Heart right ventricle (tissue), 16 donors: ENCODE data around the gene CORIN. TPM values are rescaled to one million over a fixed set of nuclear protein-coding genes. Genes with fewer than 3 reads are reported as not detected.
"Not testable (repeated sequence)": the region's sequence is repeated elsewhere in the genome, so short reads cannot be mapped to it uniquely, and the experiment has no call there.

Experiments
- ATAC-seq, 8 donors: fragments of 200-7000 bp; cut with Tn5 transposase; one replicate each; pipeline ENCODE4 v1.9.1; 2020; ENCODE audit warnings: mild to moderate bottlenecking in 8 of 8, moderate library complexity in 8 of 8, moderate number of reproducible peaks in 1 of 8
- DNase-seq, 2 donors: peaks; one replicate each; pipeline ENCODE4 v3.0.0-alpha.2; 2020
- H3K27ac ChIP-seq, 10 donors: fragments of 200-600 bp; sonication (generic) in 2 of 10; one replicate each; pipeline versions ENCODE4 v1.5.0 to v1.8.0; 2020 to 2022; ENCODE audit warnings: mild to moderate bottlenecking in 3 of 10
- H3K27me3 ChIP-seq, 7 donors: fragments of 200-600 bp; one replicate each; pipeline ENCODE4 v1.8.0; 2021 to 2022; ENCODE audit warnings: mild to moderate bottlenecking in 2 of 7
- H3K36me3 ChIP-seq, 9 donors: fragments of 200-600 bp; sonication (generic) in 1 of 9; one replicate each; pipeline versions ENCODE4 v1.5.0 to v1.8.0; 2020 to 2022; ENCODE audit warnings: mild to moderate bottlenecking in 2 of 9
- H3K4me1 ChIP-seq, 9 donors: fragments of 200-600 bp; sonication (generic) in 1 of 9; one replicate each; pipeline versions ENCODE4 v1.5.0 to v1.8.0; 2020 to 2022; ENCODE audit warnings: mild to moderate bottlenecking in 4 of 9
- H3K4me3 ChIP-seq, 10 donors: fragments of 200-600 bp; sonication (generic) in 2 of 10; one replicate each; pipeline versions ENCODE4 v1.5.0 to v1.8.0; 2020 to 2022; ENCODE audit warnings: mild to moderate bottlenecking in 7 of 10, moderate library complexity in 2 of 10
- H3K9me3 ChIP-seq, 11 donors: fragments of 200-600 bp in 10 of 11; sonication (generic) in 2 of 11; one replicate each; pipeline versions ENCODE4 v1.5.0 to v1.8.0; 2013 to 2022; ENCODE audit warnings: mild to moderate bottlenecking in 2 of 11, control low read depth in 1 of 11, moderate library complexity in 1 of 11
- CTCF ChIP-seq, 9 donors: fragments of 200-600 bp; sonication (generic) in 2 of 9; IDR thresholded peaks; one replicate each; pipeline versions ENCODE4 v1.5.0 to v1.8.0; 2021 to 2022; ENCODE audit warnings: antibody characterized with exemption in 9 of 9, mild to moderate bottlenecking in 5 of 9, moderate library complexity in 1 of 9
- WGBS, 2 donors: extraction: QIAGEN DNeasy Blood & Tissue Kit; methylation state at CpG; one replicate each; pipeline ENCODE4 v1.1.7; 2013; ENCODE audit warnings: inconsistent platforms in 1 of 2; 5-methylcytosine and 5-hydroxymethylcytosine counted together
- intact Hi-C, 10 donors: fragments of 100-400 bp; cut with DNase I; formaldehyde crosslinking; loops; one replicate each; pipeline versions ENCODE4 v1.11.1 to v1.14.2; 2022
- polyA plus RNA-seq, 2 donors: library from polyadenylated mRNA; stranded (reverse); fragments of 200-250 nt; gene quantifications; one replicate each; pipeline ENCODE4 v1.2.3, GENCODE V29; 2013
- total RNA-seq, 10 donors: library from RNA; stranded (reverse); fragmentation: NEBNext Ultra II Directional in 3 of 10; extraction: Animal tissue kit (Norgen Biotek cat#: 25700) in 3 of 10; gene quantifications; one replicate each; pipeline versions ENCODE4 v1.2.1 to v1.2.4, GENCODE V29; 2021 to 2023
- donor health status: Arrhythmogenic right ventricular cardiomyopathy.
- donor health status: ischemic (EF 13 %, LVEDD 7.1; RV severe dilation, severe dysfunction).
- donor health status: healthy with polysubstance abuse.
- donor health status: DM: no; HTN: yes; CAD: no.
- donor health status: DM: no; HTN: no; CAD: no.
- donor health status: ischemic (EF 25% LVEDD 6.9; RV normal size, moderate dysfunction).
- donor health status: ischemic (EF 25% LVEDD 5.7; RV mildly dilated, moderate dysfunction).
- donor health status: healthy.
- donor health status: DM: yes; HTN: yes; CAD: no.
- donor health status: Ischemic cardiomyopathy.
- donor health status: ischemic (EF 35%, LVEDD 5.7; RV mildly dilated, moderate dysfunction).
- donor health status: nonischemic (EF 11% LVEDD 7.7; RV severe dilation, severe dysfunction).
- donor health status: DM: yes; HTN: yes; CAD: no.
- donor health status: PGD.
- donor health status: ischemic (EF 29% LVEDD 5.4; RV normal size, mild dysfunction).
- donor health status: nonischemic (EF 23%, LVEDD 6.1; RV moderate dilation, normal function).

Gene CORIN
- total and polyA plus RNA-seq, 12 donors, result 8.4 to 159 (median 70.2) TPM

- intact Hi-C loops, result loop anchor here in 8 of 10 donors (5.0 to 10.0 kb wide), 4 partner anchors 66 to 96 kb away; partner anchors contain the start of genes ATP10D (in 3 of the 8) and COMMD8 (in 3 of the 8)
These were observed 277.2 kb downstream of the CORIN start for GRCh38 chr4:47560682-47561081.

DNA sequence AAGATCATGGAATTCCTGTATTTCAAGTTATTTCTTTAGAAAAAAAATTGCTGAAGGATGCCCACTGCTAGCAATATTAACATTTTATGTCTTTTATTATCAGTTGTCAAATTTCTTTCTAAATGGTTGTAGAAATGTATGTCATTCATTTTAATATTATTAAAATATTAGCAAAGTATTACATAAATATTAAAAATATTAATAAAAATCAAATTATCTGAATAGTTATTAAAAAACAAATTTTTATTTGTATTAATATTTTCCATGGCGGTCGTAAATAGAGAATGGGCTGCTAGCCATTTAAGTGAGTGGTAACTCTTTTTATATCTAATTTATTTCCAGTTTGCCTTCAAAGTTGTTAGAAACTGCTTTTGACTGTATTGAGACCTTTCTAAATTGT, 280.6 kb downstream of the CORIN start:
- no peak for TF ChIP-seq CTCF (IDR thresholded peaks at IDR 0.05)
- Histone ChIP-seq H3K9me3 (no peaks in the 10 kb centered on the region), H3K4me3 (no peak overlapping the region), H3K36me3 (peaks cover 0 to 94% (median 16%) of the 10 kb centered on the region in 9 donors), H3K27ac (no peak overlapping the region), H3K4me1 (no peaks in the 10 kb centered on the region), H3K27me3 (no peaks in the 10 kb centered on the region)
- intact Hi-C loops, result no loop called here
- WGBS, 2 donors, result 97 to 98% methylated on average over 2 of the region's 2 CpGs
- DNase-seq, result no peak
- no peak for ATAC-seq

More at GRCh38 chr4:47560682-47561081, 277.2 kb downstream of the CORIN start:
- TF ChIP-seq CTCF (IDR thresholded peaks at IDR 0.05), result no peak
- DNase-seq, result no peak
- peaks cover 0 to 8% (median 0%) of the 10 kb centered on the region in 9 donors for H3K4me1 ChIP-seq
- H3K9me3 ChIP-seq, result no peaks in the 10 kb centered on the region
- ATAC-seq, result no peak
- H3K27me3 ChIP-seq, result no peaks in the 10 kb centered on the region
- no peak overlapping the region for H3K4me3 ChIP-seq
- no peak overlapping the region for H3K27ac ChIP-seq
- peaks cover 0 to 88% (median 12%) of the 10 kb centered on the region in 9 donors for H3K36me3 ChIP-seq
- WGBS, 2 donors, result 86 to 95% methylated on average over 1 of the region's 1 CpG

- intact Hi-C loops, H3K27me3 ChIP-seq, H3K27ac ChIP-seq, H3K4me3 ChIP-seq, DNase-seq, H3K9me3 ChIP-seq, H3K4me1 ChIP-seq, ATAC-seq: not testable (repeated sequence)
- WGBS, 2 donors, result 80 to 98% methylated on average over 3 of the region's 3 CpGs
- peaks cover 0 to 94% (median 16%) of the 10 kb centered on the region in 9 donors for H3K36me3 ChIP-seq
These were observed 281.9 kb downstream of the CORIN start for GRCh38 chr4:47555920-47556319.

DNA sequence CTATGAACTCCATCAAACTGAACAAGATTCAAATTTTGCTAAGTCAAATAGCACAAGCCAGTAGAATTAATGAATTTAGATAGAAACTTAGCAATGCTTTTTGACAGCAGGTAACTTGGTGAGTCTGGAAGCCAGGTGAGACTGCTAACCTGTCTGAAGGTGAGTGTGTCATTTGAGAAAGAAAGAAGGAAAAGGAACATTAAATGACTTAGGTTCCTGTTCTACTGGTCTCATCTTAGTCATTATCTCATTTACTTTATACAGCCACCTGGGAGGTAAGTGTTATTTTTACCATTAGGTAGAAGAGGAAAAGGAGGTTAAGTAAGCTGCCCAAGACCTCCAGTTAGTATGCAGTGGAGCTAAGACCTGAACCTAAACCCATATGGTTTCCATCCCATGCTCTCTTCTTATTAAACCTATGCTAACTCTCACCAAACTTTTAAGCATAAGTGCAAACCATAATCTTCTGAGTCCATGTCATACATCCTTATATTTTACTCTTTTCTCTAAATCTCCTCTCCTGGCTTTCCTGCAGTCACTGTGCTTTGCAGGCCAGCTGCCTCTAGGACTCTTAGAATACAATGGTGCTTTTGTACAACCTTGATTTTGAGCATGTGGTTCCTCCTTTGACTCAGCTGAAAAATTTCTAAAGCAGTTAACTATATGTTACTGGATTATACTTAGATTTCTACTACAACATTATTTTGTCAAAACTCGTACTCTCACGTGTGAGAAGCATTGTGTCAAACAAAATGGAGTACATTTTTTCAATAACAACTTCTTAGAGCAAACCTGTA, 284.3 kb downstream of the CORIN start:
- TF ChIP-seq CTCF (IDR thresholded peaks at IDR 0.05), result no peak
- WGBS, 2 donors, result 77 to 86% methylated on average over 2 of the region's 2 CpGs
- peaks cover 0 to 94% (median 24%) of the 10 kb centered on the region in 9 donors for H3K36me3 ChIP-seq

GRCh38 chr4:47551682-47552081, 286.2 kb downstream of the CORIN start:
- intact Hi-C loops, result no loop called here
- H3K4me1 ChIP-seq, result no peaks in the 10 kb centered on the region
- ATAC-seq, result no peak
- DNase-seq, result no peak
- H3K36me3 ChIP-seq, result peaks cover 0 to 97% (median 34%) of the 10 kb centered on the region in 9 donors
- H3K9me3 ChIP-seq, result no peaks in the 10 kb centered on the region
- H3K4me3 ChIP-seq, result no peak overlapping the region
- no peak overlapping the region for H3K27ac ChIP-seq
- H3K27me3 ChIP-seq, result no peaks in the 10 kb centered on the region
- TF ChIP-seq CTCF (IDR thresholded peaks at IDR 0.05), result no peak

More for the DNA sequence above, 284.3 kb downstream of the CORIN start:
- Histone ChIP-seq H3K27ac (no peak overlapping the region), H3K4me1 (no peaks in the 10 kb centered on the region), H3K27me3 (no peaks in the 10 kb centered on the region), H3K4me3 (no peak overlapping the region), H3K9me3 (no peaks in the 10 kb centered on the region)
- ATAC-seq, result no peak
- intact Hi-C loops, result no loop called here
- no peak for DNase-seq
